GM18526 (cell line): ENCODE results near the gene FCRLA.

Source experiments
- POLR2A ChIP-seq: IDR thresholded peaks from 3 replicates; pipeline ENCODE4 v1.6.1; 2011; ENCODE audit not compliant: insufficient read length; ENCODE audit errors: extremely low read depth

Gene FCRLA

DNA sequence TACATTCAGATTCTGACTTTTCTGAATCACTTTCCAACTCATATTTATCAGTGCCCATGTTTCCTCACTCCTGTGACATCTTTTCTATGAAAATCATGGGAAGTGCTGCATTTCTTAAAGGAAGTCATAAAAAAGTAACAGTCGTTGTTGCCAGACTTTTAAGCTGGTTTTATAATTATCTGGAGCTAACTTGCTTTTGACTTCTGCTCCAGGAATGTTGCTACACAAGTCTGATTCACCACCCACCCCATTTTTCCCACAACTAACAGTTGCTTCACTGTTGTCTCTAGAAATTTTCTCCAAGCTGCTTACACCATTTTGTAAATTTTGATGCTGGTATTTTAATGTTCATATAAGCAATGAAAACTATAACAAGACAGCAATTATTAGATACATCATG lies 26.5 kb downstream of the FCRLA start:
- TF ChIP-seq POLR2A, result no peak

DNA sequence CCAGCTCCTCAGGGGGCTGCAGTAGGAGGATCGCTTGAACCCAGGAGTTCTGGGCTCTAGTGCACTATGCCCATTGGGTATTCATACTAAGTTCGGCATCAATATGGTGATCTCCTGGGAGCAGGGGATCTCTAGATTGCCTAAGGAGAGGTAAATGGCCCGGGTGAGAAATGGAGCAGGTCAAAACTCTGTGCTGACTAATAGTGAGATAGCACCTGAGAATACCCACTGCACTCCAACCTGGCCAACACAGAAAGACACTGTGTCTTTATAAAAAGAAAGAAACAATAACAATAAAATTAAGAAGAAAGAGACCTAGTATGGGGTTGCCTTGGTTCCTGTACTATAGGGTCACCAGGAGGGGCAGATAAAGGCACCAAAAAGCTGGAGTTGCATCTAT lies 28.8 kb downstream of the FCRLA start:
- TF ChIP-seq POLR2A, result no peak

DNA sequence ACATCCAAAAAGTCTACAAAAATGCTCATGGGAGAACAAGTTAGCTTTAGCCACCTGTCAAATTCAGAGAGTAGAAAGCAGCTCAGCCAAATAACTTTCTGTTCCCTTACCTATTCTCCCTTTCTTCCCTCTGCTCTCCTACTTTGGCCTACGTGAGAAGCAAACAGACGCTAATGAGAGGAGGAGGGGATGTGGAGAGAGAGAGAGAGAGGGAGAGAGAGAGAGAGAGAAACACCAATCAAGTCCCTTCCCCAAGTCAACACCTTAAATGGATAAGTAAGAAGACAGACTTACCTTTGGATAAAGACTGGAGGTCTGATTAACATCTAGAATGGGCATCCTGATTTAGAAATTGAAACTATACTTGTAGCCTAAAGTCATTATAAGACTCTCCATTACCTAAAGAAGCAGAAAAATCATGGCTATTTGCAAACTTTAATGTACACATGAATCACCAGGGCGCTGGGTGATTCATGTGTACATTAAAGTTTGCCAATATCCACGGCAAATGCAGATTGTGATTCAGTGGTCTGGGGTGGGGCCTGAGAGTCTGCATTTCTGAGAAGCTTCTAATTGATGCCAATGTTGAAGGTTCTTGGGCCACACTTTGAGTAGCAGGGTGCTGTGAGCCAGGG lies 29.4 kb downstream of the FCRLA start:
- TF ChIP-seq POLR2A, result no peak

DNA sequence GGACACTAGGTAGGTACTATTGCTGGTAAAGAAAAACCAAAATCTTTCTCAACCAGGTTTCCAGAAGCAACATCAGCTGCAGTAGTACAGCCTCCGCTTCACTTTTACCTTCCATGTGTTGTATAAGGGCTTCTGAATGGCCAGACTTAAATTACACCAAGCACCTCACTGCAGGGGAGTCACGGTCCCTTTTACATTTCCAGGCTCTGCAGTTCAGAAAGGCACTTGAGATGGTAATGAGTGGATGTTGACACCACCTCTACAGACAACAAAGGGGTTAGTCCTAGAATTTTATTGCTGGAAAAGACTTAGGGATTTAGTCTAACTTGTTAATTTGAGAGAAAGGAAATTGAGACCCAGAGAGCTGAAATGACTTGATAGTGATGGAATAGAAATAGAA lies 30.6 kb downstream of the FCRLA start:
- TF ChIP-seq POLR2A, result no peak

DNA sequence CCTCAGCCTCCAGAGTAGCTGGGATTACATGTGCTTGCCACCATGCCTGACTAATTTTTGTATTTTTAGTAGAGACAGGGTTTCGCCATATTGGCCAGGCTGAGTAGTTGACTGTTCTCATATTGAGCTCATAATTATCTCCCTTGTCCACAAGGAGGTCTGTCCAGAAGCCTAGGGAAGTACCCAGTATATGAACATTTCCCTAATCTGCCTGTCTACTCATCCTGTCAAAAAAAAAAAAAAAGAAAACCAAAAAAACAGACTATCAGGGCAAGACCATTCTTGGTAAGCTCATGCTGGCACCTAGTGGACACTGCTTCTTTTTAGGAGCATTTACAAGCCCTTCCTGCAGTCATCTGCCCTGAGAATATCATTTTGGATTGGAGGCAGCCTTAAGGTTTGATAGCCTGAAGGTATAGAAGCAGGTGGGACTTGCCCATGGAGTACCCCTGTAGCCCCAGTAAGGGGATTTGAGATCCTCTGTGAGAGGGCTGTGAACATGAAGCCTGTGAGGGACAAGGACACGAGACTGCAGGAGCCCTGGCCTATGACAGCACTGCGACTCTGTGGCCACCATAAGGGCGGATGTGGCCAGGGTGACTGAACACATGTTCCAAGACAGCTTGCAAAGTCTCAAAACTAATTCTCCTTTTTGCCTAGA lies 31.7 kb downstream of the FCRLA start:
- peak; percentile 28 for TF ChIP-seq POLR2A

DNA sequence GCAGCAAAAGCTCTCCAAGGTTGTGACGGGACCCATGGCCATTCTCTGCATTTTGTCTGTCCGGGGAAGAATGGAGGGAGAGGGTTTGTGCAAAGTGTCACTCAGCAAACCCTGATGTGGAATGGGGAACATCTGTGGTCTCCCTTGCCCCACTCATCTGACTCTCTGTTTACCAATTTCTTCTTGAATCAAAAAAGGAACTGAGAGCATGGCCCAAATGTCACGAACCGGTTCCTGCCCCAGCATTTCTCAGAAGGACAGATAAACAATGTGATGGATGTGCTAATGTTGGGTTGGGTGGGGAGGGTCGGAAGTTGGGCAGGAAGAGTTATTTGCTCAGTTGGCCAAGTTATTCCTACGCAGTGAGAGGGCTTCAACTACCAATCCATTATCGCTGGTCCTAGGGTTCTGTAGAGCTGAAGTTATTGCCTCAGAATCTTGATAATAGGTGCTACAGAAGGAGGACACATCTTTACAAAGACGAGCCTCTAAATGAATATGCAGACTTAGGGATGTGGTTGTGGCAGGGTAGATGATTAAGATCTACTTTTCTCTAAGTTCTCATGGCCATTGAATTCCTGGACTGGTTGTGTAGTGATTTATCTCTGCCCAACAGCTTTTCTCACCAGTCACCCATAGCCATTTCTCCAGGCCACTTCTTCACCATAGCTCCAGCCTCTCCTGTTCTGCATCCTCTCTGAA lies 33.0 kb downstream of the FCRLA start:
- TF ChIP-seq POLR2A, result no peak

DNA sequence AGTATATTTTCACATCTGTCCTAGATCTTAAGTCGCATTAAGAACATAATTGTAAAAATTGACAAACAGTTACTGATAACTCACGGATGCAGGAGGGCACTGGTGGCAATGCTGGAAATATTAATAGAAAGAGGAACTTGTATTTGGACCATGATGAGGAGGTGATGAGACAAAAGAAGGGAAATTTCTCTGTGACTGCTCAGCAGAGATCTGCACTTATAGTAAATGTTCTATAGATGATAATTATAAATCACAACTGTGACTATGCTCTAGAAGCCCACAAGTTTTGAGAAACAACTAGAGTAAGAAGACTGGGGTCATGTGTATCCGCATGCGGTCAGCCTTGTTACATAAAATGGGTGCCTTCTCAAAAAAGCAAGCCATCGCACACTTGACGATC lies 33.9 kb downstream of the FCRLA start:
- no peak for TF ChIP-seq POLR2A

DNA sequence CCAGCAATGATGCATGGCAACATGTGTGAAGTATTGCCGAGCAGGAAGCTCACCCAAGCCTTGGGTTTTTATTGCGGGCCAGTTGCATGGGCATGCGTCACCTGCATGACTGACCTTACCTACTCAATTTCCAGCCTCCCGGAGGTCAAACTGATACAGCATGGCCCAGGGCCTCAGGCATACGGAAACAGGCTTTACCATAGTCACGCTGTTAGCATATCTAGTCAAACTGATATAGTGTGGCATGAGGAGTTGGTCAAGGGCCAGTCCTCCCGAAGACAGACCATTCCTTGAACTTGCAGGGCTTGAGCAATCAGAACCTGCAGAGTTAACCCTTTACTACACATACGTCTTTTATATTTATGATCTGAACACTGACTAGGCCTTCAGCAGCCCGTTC lies 36.2 kb downstream of the FCRLA start:
- no peak for TF ChIP-seq POLR2A

DNA sequence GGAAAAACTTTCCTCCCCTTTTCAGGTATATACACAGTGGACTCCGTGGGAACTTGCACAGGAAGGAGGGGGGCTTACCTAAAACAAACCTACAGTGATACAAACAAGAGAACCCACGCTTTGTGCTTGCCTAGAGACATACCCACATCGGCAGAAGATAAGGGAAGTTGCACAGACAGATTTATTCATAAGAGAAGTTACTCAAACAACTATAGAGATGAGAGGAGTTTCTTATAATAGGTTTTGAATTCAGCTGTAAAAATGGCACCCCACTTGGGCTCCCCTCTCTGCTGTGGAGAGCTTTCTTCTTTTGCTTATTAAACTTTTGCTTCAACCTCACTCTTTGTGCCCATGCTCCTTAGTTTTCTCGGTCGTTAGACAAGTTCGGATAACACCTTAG lies 40.8 kb downstream of the FCRLA start:
- TF ChIP-seq POLR2A, result no peak

DNA sequence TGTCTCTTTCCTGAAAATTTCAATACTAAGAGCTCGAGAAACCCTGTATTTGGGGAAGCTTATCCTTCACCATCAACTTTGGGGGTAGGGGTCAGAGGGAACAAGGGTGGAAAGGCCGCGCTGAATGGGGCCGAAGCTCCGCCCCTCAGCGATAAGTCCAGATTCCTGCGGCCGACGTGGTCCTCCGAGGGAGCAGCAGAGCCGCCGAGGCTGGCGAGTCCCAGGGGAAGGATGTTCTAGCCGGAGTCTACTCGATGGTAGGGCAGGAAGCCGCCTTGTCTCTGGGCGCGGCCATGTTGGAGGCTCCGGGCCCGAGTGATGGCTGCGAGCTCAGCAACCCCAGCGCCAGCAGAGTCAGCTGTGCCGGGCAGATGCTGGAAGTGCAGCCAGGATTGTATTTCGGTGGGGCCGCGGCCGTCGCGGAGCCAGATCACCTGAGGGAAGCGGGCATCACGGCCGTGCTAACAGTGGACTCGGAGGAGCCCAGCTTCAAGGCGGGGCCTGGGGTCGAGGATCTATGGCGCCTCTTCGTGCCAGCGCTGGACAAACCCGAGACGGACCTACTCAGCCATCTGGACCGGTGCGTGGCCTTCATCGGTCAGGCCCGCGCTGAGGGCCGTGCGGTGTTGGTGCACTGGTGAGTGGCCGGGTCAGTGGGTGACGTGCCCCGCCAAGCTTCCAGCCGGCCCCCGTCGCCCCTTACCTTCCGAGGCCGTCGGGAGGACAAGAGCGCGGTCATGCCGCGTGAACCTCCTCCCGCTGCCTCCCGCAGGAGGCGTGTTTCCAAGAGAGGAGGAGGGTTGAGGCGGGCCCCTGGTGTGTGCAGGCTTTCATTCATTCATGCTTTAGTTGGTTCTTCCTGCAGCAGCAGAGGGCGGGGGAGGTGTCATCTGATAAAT lies 42.7 kb downstream of the FCRLA start, which contains the start of gene DUSP12:
Gene DUSP12 (plus strand): TSS at position 278 of the 899 bp plus-strand sequence. CDS start 16 bp downstream, at position 294.
- TF ChIP-seq POLR2A, result peak; percentile 83

DNA sequence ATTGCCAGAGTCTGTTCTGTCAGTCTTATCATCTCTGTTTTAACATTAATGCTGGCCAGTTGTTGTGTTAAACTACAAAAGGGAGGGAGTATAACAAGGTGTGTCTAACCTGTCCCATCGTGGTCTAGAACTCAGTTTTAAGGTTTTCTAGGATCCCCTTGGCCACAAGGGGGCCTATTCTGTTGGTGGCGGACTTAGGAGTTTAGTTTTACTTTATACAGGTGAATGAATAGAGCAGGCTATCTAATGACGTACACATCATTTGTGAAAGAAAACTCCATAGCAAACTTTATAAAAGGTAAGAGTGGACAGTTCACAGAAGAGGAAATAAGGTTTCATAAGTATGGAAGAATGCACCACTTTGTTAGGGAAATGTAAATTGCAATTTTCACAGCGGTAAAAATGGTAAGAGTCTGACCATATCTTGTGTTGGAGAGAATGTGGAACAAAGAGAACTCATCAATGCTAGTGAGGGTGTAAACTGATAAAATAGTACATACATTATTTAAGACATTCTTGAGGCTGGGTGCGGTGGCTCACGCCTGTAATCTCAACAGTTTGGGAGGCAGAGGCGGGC lies 56.6 kb downstream of the FCRLA start:
- no peak for TF ChIP-seq POLR2A
